WERI-Rb-1 (cell line): ENCODE measurements around the gene WIF1.

Experiments used
- DNase-seq: peaks from one replicate; pipeline ENCODE4 v3.0.0-alpha.2; 2020
- H3K27ac ChIP-seq: fragments of 250-450 bp; sonication (Bioruptor Pico); 2 replicates; pipeline ENCODE4 v1.5.1; 2020; ENCODE audit warnings: mild to moderate bottlenecking, moderate library complexity
- H3K27me3 ChIP-seq: fragments of 250-450 bp; sonication (Bioruptor Pico); 2 replicates; pipeline ENCODE4 v1.5.1; 2021; ENCODE audit warnings: mild to moderate bottlenecking, low read depth, moderate library complexity; ENCODE audit not compliant: insufficient read depth, severe bottlenecking
- H3K36me3 ChIP-seq: fragments of 250-450 bp; sonication (Bioruptor Pico); 2 replicates; pipeline ENCODE4 v1.5.1; 2020; ENCODE audit warnings: mild to moderate bottlenecking, moderate library complexity
- H3K4me3 ChIP-seq: 2 replicates; pipeline ENCODE4 v1.5.1; 2011; ENCODE audit warnings: low read depth, mild to moderate bottlenecking, control low read depth, low read length
- H3K9me3 ChIP-seq: fragments of 250-450 bp; sonication (Bioruptor Pico); 2 replicates; pipeline ENCODE4 v1.5.1; 2021; ENCODE audit warnings: mild to moderate bottlenecking, moderate library complexity; ENCODE audit not compliant: severe bottlenecking
- CTCF ChIP-seq: IDR thresholded peaks from 2 replicates; pipeline ENCODE4 v1.5.1; 2011; ENCODE audit warnings: low read depth, mild to moderate bottlenecking, control low read depth, inconsistent platforms, low read length

WIF1 gene

GRCh38 chr12:65152596-65152995 lies 31.5 kb upstream of the WIF1 start:
- Histone ChIP-seq H3K36me3 (no peaks in the 10 kb centered on the region), H3K4me3 (no peak overlapping the region), H3K27me3 (no peaks in the 10 kb centered on the region), H3K9me3 (no peaks in the 10 kb centered on the region), H3K27ac (no peak overlapping the region)
- no peak for TF ChIP-seq CTCF
- DNase-seq, result no peak

- TF ChIP-seq CTCF, result no peak
- no peak overlapping the region for H3K4me3 ChIP-seq
- H3K9me3 ChIP-seq, result no peaks in the 10 kb centered on the region
- H3K27ac ChIP-seq, result no peak overlapping the region
- H3K36me3 ChIP-seq, result no peaks in the 10 kb centered on the region
- DNase-seq, result no peak
- no peaks in the 10 kb centered on the region for H3K27me3 ChIP-seq
Measured at GRCh38 chr12:65152012-65152411, 30.9 kb upstream of the WIF1 start.

GRCh38 chr12:65147312-65147905 lies 26.3 kb upstream of the WIF1 start:
- Histone ChIP-seq H3K27ac (no peak overlapping the region), H3K36me3 (no peaks in the 10 kb centered on the region), H3K27me3 (no peaks in the 10 kb centered on the region), H3K4me3 (no peak overlapping the region), H3K9me3 (no peaks in the 10 kb centered on the region)
- no peak for TF ChIP-seq CTCF
- no peak for DNase-seq

- TF ChIP-seq CTCF, result no peak
- no peaks in the 10 kb centered on the region for H3K36me3 ChIP-seq
- no peaks in the 10 kb centered on the region for H3K9me3 ChIP-seq
- no peak overlapping the region for H3K27ac ChIP-seq
- no peak overlapping the region for H3K4me3 ChIP-seq
- no peaks in the 10 kb centered on the region for H3K27me3 ChIP-seq
- no peak for DNase-seq
Measured at GRCh38 chr12:65140738-65141137, 19.6 kb upstream of the WIF1 start.

- Histone ChIP-seq H3K9me3 (no peaks in the 10 kb centered on the region), H3K27me3 (no peaks in the 10 kb centered on the region), H3K4me3 (no peak overlapping the region), H3K27ac (no peak overlapping the region), H3K36me3 (no peaks in the 10 kb centered on the region)
- no peak for DNase-seq
- TF ChIP-seq CTCF, result no peak
Measured at GRCh38 chr12:65139389-65139788, 18.3 kb upstream of the WIF1 start.

GRCh38 chr12:65133879-65134278 lies 12.8 kb upstream of the WIF1 start:
- no peaks in the 10 kb centered on the region for H3K36me3 ChIP-seq
- no peak overlapping the region for H3K27ac ChIP-seq
- H3K27me3 ChIP-seq, result no peaks in the 10 kb centered on the region
- no peak for TF ChIP-seq CTCF
- DNase-seq, result no peak
- no peak overlapping the region for H3K4me3 ChIP-seq
- H3K9me3 ChIP-seq, result no peaks in the 10 kb centered on the region
